Tibial artery (tissue), 4 donors: Measurements from ENCODE around the gene AOAH.

Experiments
- DNase-seq, 2 donors: peaks; one replicate each; pipeline ENCODE4 v3.0.0-alpha.2; 2019
- H3K27ac ChIP-seq, 2 donors: fragments of 200-600 bp; sonication (generic) in 1 of 2; 1 replicate in 1 of 2; 2 replicates in 1 of 2; pipeline ENCODE4 v1.5.1; 2018 to 2019; ENCODE audit warnings: mild to moderate bottlenecking in 1 of 2
- H3K27me3 ChIP-seq, 2 donors: fragments of 200-600 bp; sonication (generic) in 1 of 2; one replicate each; pipeline versions ENCODE4 v1.5.1 to v1.6.0; 2016 to 2019
- H3K36me3 ChIP-seq, 3 donors: fragments of 200-600 bp; sonication (generic) in 2 of 3; one replicate each; pipeline ENCODE4 v1.5.1; 2016 to 2019; ENCODE audit warnings: mild to moderate bottlenecking in 2 of 3
- H3K4me1 ChIP-seq, 4 donors: fragments of 200-600 bp; sonication (generic) in 2 of 4; 1 replicate in 3 of 4; 2 replicates in 1 of 4; pipeline ENCODE4 v1.5.1; 2016 to 2019
- H3K4me3 ChIP-seq, 2 donors: fragments of 200-600 bp; sonication (generic) in 1 of 2; 1 replicate in 1 of 2; 2 replicates in 1 of 2; pipeline ENCODE4 v1.5.1; 2018 to 2019; ENCODE audit warnings: mild to moderate bottlenecking in 2 of 2
- H3K9me3 ChIP-seq, 3 donors: fragments of 200-600 bp; sonication (generic) in 1 of 3; one replicate each; pipeline ENCODE4 v1.5.1; 2016 to 2019
- intact Hi-C: fragments of 100-400 bp; cut with DNase I; formaldehyde crosslinking; loops from one replicate; pipeline ENCODE4 v1.15.0; 2023; ENCODE audit warnings: low total_unique reads
- TF ChIP-seq, protein P1 (sequence below), 2 experiments: fragments of 200-600 bp in 1 of 2; fragments of 450-650 bp in 1 of 2; IDR thresholded peaks; one replicate each; pipeline ENCODE4 v1.5.1; 2017 to 2019; ENCODE audit warnings: antibody characterized with exemption in 2 of 2, mild to moderate bottlenecking in 1 of 2, moderate library complexity in 1 of 2

Gene AOAH

DNA sequence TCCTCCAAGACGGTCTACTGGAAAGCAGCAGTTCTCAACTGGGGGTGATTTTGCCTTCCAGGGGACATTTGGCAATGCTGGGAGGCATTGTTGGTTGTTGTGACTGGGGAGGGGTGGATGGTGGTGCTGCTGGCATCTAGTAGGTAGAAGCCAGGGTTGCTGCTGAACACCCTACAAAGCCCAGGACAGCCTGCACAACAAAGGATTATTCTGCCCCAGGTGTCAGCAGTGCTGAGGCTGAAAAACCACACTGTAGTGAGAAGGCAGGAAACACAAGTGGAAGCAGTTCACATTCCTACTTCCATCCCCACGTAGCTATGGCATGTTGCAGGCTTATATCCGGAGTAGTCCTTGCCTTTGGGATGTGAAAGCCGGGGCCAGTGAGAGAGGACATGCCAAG lies 86.9 kb downstream of the AOAH start:
- no peak for DNase-seq
- TF ChIP-seq, protein P1, sequence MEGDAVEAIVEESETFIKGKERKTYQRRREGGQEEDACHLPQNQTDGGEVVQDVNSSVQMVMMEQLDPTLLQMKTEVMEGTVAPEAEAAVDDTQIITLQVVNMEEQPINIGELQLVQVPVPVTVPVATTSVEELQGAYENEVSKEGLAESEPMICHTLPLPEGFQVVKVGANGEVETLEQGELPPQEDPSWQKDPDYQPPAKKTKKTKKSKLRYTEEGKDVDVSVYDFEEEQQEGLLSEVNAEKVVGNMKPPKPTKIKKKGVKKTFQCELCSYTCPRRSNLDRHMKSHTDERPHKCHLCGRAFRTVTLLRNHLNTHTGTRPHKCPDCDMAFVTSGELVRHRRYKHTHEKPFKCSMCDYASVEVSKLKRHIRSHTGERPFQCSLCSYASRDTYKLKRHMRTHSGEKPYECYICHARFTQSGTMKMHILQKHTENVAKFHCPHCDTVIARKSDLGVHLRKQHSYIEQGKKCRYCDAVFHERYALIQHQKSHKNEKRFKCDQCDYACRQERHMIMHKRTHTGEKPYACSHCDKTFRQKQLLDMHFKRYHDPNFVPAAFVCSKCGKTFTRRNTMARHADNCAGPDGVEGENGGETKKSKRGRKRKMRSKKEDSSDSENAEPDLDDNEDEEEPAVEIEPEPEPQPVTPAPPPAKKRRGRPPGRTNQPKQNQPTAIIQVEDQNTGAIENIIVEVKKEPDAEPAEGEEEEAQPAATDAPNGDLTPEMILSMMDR (IDR thresholded peaks at IDR 0.05), result no peak
- Histone ChIP-seq H3K27ac (no peak overlapping the region), H3K4me3 (no peak overlapping the region), H3K27me3 (no peaks in the 10 kb centered on the region), H3K4me1 (no peaks in the 10 kb centered on the region), H3K36me3 (no peaks in the 10 kb centered on the region), H3K9me3 (no peaks in the 10 kb centered on the region)
- intact Hi-C loops, result no loop called here

DNA sequence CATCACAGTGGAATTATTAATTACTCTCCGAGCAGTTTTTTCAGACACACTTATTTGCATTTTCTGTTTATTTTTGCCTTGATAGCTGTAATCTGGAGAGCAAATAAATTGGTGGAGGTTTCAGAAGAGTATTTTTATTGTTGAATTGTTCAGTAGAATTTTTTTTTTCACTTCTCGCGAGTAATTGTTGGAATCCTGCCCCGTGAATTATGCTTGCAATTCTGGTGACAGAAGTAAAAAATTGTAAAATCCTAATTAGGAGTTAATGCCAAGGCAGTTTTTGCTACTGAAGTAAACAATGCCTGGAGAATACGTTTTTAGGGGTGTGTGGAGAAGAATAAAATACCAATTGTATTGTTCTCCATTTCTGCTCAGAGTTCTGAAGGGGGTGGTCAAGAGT lies 88.2 kb downstream of the AOAH start:
- H3K4me1 ChIP-seq, result no peaks in the 10 kb centered on the region
- no peak overlapping the region for H3K27ac ChIP-seq
- H3K4me3 ChIP-seq, result no peak overlapping the region
- H3K36me3 ChIP-seq, result no peaks in the 10 kb centered on the region
- H3K27me3 ChIP-seq, result no peaks in the 10 kb centered on the region
- no peaks in the 10 kb centered on the region for H3K9me3 ChIP-seq
- no peak for DNase-seq
- TF ChIP-seq, protein P1 (IDR thresholded peaks at IDR 0.05), result no peak
- intact Hi-C loops, result no loop called here

DNA sequence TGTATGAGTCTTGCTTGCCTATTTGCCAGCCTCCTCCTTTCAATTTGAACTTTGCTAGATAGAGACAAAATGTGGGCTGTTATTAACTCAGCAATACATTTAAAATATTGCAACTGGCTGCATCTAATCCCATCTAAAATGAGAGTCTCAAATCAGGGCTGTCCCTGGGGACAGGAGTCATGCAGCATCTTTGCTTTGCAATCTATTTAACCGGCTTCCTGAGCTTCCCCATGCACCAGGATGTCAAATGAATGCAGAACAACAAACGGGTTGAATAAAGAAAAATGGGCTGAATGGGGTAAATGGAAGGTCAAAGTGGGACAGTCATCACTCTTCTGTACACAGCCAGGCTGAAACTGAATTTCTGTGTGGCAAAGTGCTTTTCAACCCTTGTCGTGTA lies 89.2 kb downstream of the AOAH start:
- Histone ChIP-seq H3K4me3 (no peak overlapping the region), H3K27ac (no peak overlapping the region), H3K36me3 (no peaks in the 10 kb centered on the region), H3K4me1 (no peaks in the 10 kb centered on the region), H3K9me3 (no peaks in the 10 kb centered on the region), H3K27me3 (no peaks in the 10 kb centered on the region)
- no peak for DNase-seq
- TF ChIP-seq, protein P1 (IDR thresholded peaks at IDR 0.05), result no peak
- intact Hi-C loops, result no loop called here

DNA sequence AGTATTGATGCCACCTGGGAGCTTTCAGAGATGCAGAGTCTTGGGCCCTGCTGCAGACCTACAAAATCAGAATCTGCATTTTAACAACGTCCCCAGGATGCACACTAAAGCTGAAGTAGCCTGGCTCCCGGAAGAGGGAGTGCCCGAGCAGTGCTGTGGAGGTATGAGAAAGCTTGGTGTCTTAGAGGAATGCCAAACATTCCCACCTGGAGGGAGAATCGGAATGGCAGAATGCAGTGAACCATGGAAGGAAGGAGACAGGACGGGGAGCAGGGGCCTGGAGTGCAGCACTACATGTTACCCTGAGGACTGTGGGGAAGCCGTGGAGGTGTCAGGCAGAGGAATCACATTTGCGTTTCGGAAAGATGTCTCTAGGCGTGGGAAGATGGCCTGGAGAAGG lies 90.9 kb downstream of the AOAH start:
- Histone ChIP-seq H3K36me3 (no peaks in the 10 kb centered on the region), H3K4me1 (no peaks in the 10 kb centered on the region), H3K27ac (no peak overlapping the region), H3K4me3 (no peak overlapping the region), H3K9me3 (no peaks in the 10 kb centered on the region), H3K27me3 (no peaks in the 10 kb centered on the region)
- intact Hi-C loops, result no loop called here
- TF ChIP-seq, protein P1 (IDR thresholded peaks at IDR 0.05), result no peak
- no peak for DNase-seq

DNA sequence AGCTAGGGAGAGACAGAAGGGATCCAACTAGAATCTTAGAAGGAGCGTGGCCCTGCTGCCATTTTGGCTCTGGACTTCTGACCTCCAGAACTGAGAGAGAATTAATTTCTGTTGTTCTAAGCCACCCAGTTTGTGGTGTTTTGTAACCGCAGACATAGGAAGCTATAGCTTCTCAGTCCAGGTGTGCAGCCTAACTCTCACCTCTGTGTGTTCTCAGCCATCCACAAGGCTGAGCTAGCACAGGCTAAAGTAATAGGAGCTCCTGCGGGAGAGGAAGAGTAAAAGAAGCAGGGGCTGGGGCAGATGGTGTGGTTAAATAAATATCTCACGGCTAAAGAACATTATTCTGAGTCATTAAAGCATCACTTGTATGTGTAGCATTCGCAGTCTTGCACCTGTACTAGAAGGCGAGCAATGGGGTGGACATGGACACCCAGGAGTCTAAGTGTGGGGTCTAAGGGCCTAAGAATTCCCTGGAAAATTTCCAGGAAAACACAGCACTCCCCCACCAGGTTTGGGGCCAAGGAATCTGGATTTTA lies 94.1 kb downstream of the AOAH start:
- intact Hi-C loops, result no loop called here
- Histone ChIP-seq H3K27me3 (no peaks in the 10 kb centered on the region), H3K4me3 (no peak overlapping the region), H3K36me3 (no peaks in the 10 kb centered on the region), H3K4me1 (no peaks in the 10 kb centered on the region), H3K27ac (no peak overlapping the region), H3K9me3 (no peaks in the 10 kb centered on the region)
- TF ChIP-seq, protein P1 (IDR thresholded peaks at IDR 0.05), result no peak
- DNase-seq, result no peak

DNA sequence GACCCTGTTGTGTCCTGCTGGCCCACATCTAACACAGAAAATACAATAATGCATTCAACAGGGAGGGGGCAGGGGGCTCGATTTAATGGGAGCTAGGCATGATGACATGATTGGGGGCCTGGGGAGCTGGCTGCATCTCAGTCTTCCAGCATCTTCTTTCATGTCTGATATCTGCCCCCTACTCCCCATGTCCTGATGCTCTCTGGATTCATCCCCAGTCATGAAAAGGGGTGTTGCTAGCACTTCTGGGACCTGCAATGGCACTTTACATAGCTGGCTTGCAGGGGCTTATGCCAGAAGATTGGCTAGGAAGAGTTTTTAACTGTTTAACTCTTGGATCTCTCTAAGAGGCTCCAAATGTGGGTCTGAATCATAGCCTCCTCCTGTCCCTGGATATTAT lies 94.9 kb downstream of the AOAH start:
- TF ChIP-seq, protein P1 (IDR thresholded peaks at IDR 0.05), result no peak
- no peak for DNase-seq

More for the DNA sequence above, 94.9 kb downstream of the AOAH start:
- H3K36me3 ChIP-seq, result no peaks in the 10 kb centered on the region
- H3K9me3 ChIP-seq, result no peaks in the 10 kb centered on the region
- no peaks in the 10 kb centered on the region for H3K27me3 ChIP-seq
- H3K4me1 ChIP-seq, result no peaks in the 10 kb centered on the region
- H3K4me3 ChIP-seq, result no peak overlapping the region
- intact Hi-C loops, result no loop called here
- no peak overlapping the region for H3K27ac ChIP-seq
